ENCODE results near the gene MECP2.
"Not testable (repeated sequence)": the region's sequence is repeated elsewhere in the genome, so short reads cannot be mapped to it uniquely, and the experiment has no call there.

Gene MECP2

DNA sequence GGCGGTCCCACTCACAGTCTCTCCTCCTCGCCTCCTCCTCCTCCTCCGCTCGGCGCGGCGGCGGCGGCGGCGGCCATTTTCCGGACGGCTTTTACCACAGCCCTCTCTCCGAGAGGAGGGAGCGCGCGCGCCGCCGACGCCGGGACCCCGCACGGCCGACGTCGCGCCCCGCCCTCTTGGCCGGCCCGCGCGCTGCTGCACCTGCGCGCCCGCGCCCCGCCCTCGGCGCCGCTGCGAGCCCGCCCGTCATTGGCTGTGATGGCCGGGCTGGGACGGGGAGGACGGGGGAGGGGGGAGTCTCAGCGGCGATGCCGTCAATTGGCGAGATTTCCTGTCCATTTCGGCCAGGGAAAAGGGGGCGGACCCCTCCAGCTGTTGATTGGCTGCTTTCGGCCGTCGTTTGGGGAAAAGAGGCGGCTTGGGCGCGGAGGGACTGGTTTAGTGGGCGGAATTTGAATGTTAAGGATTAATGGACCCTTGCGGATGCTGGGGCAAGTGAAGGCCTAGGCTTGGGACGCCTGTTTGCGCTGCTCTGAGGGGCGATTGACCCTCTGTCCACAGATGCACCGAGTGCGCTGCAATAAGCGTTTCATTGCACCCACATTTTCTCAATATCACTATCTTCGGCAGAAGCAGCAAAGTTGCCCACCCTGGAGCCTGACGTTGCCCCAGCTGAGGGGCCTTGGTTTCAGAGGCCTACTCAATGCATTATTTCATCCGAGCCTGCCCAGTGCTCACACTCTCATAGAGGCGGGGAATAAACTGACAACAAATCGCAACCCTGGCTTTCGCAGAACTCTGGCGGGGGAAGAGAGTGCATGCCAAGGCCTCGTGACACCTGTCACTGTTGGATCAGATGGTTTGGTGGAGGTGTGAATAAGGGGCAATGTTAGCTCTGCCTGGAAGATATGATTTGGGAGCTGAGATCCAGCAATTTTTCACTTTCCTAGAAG, at the start of gene MECP2:
Gene MECP2 (minus strand): TSS at position 129 of the 953 bp plus-strand sequence.
- Histone ChIP-seq H3K36me3 (ENCODE audit: insufficient read depth, low read depth, low read length) (no peaks in the 10 kb centered on the region), H3K27me3 (ENCODE audit: insufficient read depth, low read length) (no peaks in the 10 kb centered on the region), H3K27ac (ENCODE audit: low read length) (peak within 1 kb of the TSS; percentile 12), H3K9ac (ENCODE audit: low read depth, low read length) (peak within 1 kb of the TSS; percentile 83), H3K9me3 (ENCODE audit: insufficient read depth, low read depth, low read length) (no peaks in the 10 kb centered on the region), H3K4me1 (ENCODE audit: insufficient read depth, low read length) (peaks cover 27% of the 10 kb centered on the region), H3K4me3 (ENCODE audit: low read length) (peak within 1 kb of the TSS; percentile 89)

DNA sequence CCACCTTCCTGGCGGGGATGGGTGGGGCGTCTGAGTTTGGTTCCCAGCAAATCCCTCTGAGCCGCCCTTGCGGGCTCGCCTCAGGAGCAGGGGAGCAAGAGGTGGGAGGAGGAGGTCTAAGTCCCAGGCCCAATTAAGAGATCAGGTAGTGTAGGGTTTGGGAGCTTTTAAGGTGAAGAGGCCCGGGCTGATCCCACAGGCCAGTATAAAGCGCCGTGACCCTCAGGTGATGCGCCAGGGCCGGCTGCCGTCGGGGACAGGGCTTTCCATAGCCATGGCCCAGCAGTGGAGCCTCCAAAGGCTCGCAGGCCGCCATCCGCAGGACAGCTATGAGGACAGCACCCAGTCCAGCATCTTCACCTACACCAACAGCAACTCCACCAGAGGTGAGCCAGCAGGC, 46.5 kb upstream of the MECP2 start, which contains the start of gene OPN1LW:
Gene OPN1LW (plus strand): TSS at position 234 of the 400 bp plus-strand sequence. CDS start 41 bp downstream, at position 275.
- not testable (repeated sequence) for H3K27me3 ChIP-seq (ENCODE audit: insufficient read depth, low read length); H3K9ac ChIP-seq (ENCODE audit: low read depth, low read length); H3K27ac ChIP-seq (ENCODE audit: low read length); H3K4me1 ChIP-seq (ENCODE audit: insufficient read depth, low read length); H3K36me3 ChIP-seq (ENCODE audit: insufficient read depth, low read depth, low read length); H3K9me3 ChIP-seq (ENCODE audit: insufficient read depth, low read depth, low read length); H3K4me3 ChIP-seq (ENCODE audit: low read length)

DNA sequence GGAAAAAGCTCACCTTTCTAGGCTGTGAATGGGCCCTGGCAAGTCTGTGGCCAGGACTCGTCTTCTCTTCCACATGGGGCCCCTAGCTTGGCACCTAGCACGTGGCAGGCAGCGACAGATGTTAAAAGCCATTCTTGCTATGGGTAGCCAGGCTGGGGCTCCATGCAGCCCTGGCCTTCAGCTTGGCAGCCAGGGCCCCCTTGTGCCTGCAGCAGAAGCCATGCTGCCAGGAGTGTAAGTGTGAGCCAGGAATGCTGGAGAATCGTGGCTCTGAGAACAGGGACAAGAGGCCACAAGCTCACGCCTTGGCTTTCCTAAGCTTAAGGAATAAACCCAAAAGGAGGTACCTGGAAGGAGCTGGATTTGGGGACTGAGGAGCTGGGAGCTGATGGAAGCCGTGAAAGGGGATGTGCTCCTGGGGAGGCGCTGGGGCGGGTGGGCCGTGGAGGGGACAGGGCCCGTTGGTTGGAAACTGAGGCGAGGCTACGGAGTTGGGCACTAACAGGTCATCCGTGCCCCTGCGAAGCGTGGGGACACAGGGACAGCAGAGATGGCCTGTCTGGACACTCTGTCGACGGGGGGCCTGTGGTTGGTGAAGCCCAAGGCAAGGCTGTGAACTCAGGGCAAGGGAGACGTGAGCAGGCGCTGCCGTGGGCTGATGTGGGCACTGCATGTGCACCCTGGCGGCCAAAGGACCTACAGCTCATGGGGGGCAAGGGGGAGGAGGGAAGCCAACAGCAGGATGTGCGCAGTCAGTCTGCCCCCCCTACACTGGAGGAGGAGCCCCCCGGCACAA, 45.6 kb upstream of the MECP2 start:
- Histone ChIP-seq H3K27ac (ENCODE audit: low read length) (no peak overlapping the region), H3K9me3 (ENCODE audit: insufficient read depth, low read depth, low read length) (no peaks in the 10 kb centered on the region), H3K9ac (ENCODE audit: low read depth, low read length) (no peak overlapping the region), H3K36me3 (ENCODE audit: insufficient read depth, low read depth, low read length) (no peaks in the 10 kb centered on the region), H3K4me3 (ENCODE audit: low read length) (no peak overlapping the region), H3K4me1 (ENCODE audit: insufficient read depth, low read length) (no peaks in the 10 kb centered on the region), H3K27me3 (ENCODE audit: insufficient read depth, low read length) (no peaks in the 10 kb centered on the region)

DNA sequence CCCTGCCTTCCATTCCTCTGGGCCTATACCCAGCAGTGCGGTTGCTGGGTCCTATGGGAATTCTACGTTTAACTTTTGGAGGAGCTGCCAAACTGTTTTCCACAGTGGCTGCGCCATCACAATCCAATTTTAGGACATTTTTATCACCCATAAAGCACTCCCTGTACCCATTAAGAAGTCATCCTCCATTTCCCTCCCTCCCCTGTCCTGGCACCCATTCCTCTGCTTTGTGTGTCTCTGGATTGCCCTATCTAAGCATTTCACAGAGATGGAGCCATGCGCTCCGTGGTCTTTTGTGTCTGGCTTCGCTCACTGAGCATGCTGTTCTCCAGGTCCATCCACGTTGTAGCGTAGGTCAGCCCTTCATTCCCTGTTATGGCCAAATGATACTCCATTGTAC, 44.9 kb upstream of the MECP2 start:
- Histone ChIP-seq H3K4me1 (ENCODE audit: insufficient read depth, low read length) (no peaks in the 10 kb centered on the region), H3K4me3 (ENCODE audit: low read length) (no peak overlapping the region), H3K36me3 (ENCODE audit: insufficient read depth, low read depth, low read length) (no peaks in the 10 kb centered on the region), H3K9me3 (ENCODE audit: insufficient read depth, low read depth, low read length) (no peaks in the 10 kb centered on the region), H3K9ac (ENCODE audit: low read depth, low read length) (no peak overlapping the region), H3K27ac (ENCODE audit: low read length) (no peak overlapping the region), H3K27me3 (ENCODE audit: insufficient read depth, low read length) (peaks cover 5% of the 10 kb centered on the region)

DNA sequence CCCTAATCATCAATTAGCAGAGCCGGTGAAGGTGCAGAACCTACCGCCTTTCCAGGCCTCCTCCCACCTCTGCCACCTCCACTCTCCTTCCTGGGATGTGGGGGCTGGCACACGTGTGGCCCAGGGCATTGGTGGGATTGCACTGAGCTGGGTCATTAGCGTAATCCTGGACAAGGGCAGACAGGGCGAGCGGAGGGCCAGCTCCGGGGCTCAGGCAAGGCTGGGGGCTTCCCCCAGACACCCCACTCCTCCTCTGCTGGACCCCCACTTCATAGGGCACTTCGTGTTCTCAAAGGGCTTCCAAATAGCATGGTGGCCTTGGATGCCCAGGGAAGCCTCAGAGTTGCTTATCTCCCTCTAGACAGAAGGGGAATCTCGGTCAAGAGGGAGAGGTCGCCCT, 43.2 kb upstream of the MECP2 start:
- H3K9ac ChIP-seq (ENCODE audit: low read depth, low read length): no peak overlapping the region
- H3K4me3 ChIP-seq (ENCODE audit: low read length): no peak overlapping the region
- H3K36me3 ChIP-seq (ENCODE audit: insufficient read depth, low read depth, low read length): no peaks in the 10 kb centered on the region
- H3K9me3 ChIP-seq (ENCODE audit: insufficient read depth, low read depth, low read length): no peaks in the 10 kb centered on the region
- no peak overlapping the region for H3K27ac ChIP-seq (ENCODE audit: low read length)
- H3K27me3 ChIP-seq (ENCODE audit: insufficient read depth, low read length): peaks cover 17% of the 10 kb centered on the region
- H3K4me1 ChIP-seq (ENCODE audit: insufficient read depth, low read length): no peaks in the 10 kb centered on the region

DNA sequence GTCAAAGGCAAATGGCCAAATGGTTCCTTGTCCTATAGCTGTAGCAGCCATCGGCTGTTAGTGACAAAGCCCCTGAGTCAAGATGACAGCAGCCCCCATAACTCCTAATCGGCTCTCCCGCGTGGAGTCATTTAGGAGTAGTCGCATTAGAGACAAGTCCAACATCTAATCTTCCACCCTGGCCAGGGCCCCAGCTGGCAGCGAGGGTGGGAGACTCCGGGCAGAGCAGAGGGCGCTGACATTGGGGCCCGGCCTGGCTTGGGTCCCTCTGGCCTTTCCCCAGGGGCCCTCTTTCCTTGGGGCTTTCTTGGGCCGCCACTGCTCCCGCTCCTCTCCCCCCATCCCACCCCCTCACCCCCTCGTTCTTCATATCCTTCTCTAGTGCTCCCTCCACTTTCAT, 42.7 kb upstream of the MECP2 start:
- Histone ChIP-seq H3K27ac (ENCODE audit: low read length) (no peak overlapping the region), H3K9me3 (ENCODE audit: insufficient read depth, low read depth, low read length) (no peaks in the 10 kb centered on the region), H3K9ac (ENCODE audit: low read depth, low read length) (no peak overlapping the region), H3K4me1 (ENCODE audit: insufficient read depth, low read length) (no peaks in the 10 kb centered on the region), H3K4me3 (ENCODE audit: low read length) (no peak overlapping the region), H3K36me3 (ENCODE audit: insufficient read depth, low read depth, low read length) (no peaks in the 10 kb centered on the region), H3K27me3 (ENCODE audit: insufficient read depth, low read length) (peaks cover 20% of the 10 kb centered on the region)

DNA sequence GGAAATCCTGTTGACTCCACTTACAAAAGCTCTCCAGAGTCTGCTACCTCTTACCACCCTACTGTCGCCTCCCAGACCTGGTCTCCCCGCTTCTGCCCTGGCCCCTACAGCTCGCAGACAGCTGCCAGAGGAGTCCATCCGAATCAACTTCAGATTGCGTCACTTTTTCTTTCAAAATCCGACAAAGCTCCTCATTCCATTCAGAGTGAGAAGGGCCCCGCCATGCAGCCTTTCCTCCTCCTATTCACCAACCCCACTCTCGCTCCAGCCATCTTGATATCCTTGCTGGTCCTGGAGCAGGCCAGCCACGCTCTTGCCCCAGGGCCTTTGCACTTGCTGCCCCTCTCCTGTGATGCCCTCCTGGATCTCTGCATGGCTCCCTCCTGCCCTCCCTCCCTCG, 41.3 kb upstream of the MECP2 start:
- no peak overlapping the region for H3K27ac ChIP-seq (ENCODE audit: low read length)
- H3K4me3 ChIP-seq (ENCODE audit: low read length): no peak overlapping the region
- peaks cover 20% of the 10 kb centered on the region for H3K27me3 ChIP-seq (ENCODE audit: insufficient read depth, low read length)
- no peak overlapping the region for H3K9ac ChIP-seq (ENCODE audit: low read depth, low read length)
- H3K9me3 ChIP-seq (ENCODE audit: insufficient read depth, low read depth, low read length): no peaks in the 10 kb centered on the region
- no peaks in the 10 kb centered on the region for H3K36me3 ChIP-seq (ENCODE audit: insufficient read depth, low read depth, low read length)
- H3K4me1 ChIP-seq (ENCODE audit: insufficient read depth, low read length): no peaks in the 10 kb centered on the region

DNA sequence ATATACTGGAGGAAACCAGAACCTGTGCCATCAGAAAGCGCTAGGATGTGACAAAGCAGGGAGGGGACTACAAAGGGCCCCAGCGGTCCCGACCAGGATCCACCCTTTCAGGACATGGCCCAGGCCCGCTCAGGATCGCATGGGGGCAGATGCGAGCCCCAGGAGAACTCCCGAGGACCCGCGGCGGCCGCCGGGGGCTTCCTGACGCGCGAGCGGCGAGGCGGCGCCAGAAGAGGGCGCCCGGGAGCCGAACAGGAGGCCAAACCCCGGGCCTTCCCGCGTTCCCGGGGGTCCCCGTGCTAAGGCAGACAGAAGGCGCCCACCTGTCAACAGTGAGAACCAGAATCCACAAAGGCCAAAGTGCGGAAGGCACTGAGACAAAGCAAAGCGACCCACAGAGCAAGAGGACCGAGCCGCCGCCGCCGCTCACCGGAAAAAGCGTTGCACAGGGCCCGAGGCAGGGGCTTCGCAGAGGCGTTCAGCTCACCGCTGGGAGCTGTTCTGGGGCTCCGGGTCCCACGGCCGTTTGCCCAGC, 39.2 kb upstream of the MECP2 start:
- Histone ChIP-seq H3K27ac (ENCODE audit: low read length) (no peak overlapping the region), H3K4me1 (ENCODE audit: insufficient read depth, low read length) (no peaks in the 10 kb centered on the region), H3K9ac (ENCODE audit: low read depth, low read length) (no peak overlapping the region; the same call in 1 of the 2 replicates), H3K27me3 (ENCODE audit: insufficient read depth, low read length) (peaks cover 20% of the 10 kb centered on the region), H3K36me3 (ENCODE audit: insufficient read depth, low read depth, low read length) (no peaks in the 10 kb centered on the region), H3K4me3 (ENCODE audit: low read length) (peak overlapping the region; percentile 30; the same call in 1 of the 2 replicates), H3K9me3 (ENCODE audit: insufficient read depth, low read depth, low read length) (no peaks in the 10 kb centered on the region)

DNA sequence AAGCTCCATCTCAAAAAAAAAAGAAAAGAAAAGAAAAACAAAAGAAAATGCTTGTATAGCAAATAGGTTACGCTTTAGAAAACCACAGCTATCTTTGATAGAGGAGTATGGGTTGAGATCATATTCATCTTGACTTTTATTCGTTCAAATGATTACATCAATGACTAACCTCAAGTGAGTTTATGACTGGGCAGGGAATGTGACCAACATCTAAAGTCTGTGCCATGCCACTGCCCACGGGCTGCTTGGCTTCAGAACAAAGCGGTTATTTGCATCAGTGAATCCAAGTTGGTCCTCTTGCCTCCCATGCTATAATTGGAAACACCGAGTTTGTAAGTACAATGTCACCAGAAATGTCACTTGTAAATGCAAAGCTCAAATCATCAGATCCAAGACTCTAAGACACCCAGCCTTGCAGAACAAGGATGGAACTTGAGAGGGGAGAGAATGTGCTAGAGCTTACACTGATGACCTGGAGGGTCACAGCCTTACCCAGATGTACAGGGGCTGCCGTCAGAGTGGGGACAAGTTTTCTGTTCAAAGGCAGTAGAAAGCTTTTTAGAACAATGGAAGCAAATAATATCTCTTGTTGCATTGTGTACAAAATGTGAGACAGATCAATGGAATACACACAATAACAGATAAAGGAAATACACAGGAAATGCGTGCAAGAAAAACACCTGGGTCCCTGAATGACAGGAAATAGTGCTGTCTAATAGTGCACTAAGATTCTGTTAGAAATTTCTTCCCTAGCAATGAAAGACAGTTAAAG, 38.1 kb upstream of the MECP2 start:
- Histone ChIP-seq H3K9me3 (ENCODE audit: insufficient read depth, low read depth, low read length) (no peaks in the 10 kb centered on the region), H3K36me3 (ENCODE audit: insufficient read depth, low read depth, low read length) (no peaks in the 10 kb centered on the region), H3K4me3 (ENCODE audit: low read length) (no peak overlapping the region), H3K27me3 (ENCODE audit: insufficient read depth, low read length) (peaks cover 20% of the 10 kb centered on the region), H3K4me1 (ENCODE audit: insufficient read depth, low read length) (no peaks in the 10 kb centered on the region), H3K27ac (ENCODE audit: low read length) (no peak overlapping the region), H3K9ac (ENCODE audit: low read depth, low read length) (no peak overlapping the region)

DNA sequence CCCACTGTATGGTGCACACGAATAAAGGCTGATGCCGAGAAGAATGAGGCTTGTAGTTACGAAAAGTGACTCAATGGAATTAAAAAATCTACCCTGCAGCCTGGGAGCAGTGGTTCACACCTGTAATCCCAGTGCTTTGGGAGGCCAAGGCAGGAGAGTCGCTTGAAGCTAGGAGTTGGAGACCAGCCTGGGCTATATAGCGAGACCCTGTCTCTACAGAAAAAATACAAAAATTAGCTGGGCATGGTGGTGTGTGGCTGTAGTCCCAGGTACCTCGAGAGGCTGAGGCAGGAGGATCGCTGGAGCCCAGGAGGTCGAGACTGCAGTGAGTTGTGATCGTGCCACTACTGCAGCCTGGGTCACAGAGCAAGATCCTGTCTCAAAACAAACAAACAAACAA, 34.8 kb upstream of the MECP2 start:
- H3K27me3 ChIP-seq (ENCODE audit: insufficient read depth, low read length): peaks cover 15% of the 10 kb centered on the region
- H3K4me3 ChIP-seq (ENCODE audit: low read length): no peak overlapping the region
- H3K4me1 ChIP-seq (ENCODE audit: insufficient read depth, low read length): no peaks in the 10 kb centered on the region

DNA sequence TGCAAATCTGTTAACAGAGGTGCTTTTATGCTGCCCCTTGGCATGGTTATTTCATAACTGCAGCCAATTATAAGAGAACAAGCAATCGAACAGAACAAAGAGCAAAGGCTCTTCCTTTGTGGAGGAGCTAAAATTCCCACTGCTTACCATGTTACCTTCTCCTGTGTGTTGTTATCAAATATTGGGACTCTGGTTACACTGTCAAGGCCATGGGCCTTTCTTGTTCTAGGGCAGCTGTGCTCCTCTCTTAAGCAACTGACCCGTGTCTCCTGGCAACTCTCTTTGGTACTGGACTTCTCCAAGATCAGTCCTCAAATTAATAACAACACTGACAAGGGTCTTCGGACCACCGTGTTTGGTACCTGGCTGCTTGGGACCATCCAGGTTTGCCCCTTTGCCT, 34.4 kb upstream of the MECP2 start:
- Histone ChIP-seq H3K36me3 (ENCODE audit: insufficient read depth, low read depth, low read length) (no peaks in the 10 kb centered on the region), H3K9me3 (ENCODE audit: insufficient read depth, low read depth, low read length) (no peaks in the 10 kb centered on the region), H3K4me1 (ENCODE audit: insufficient read depth, low read length) (no peaks in the 10 kb centered on the region), H3K27me3 (ENCODE audit: insufficient read depth, low read length) (peaks cover 10% of the 10 kb centered on the region; the same call in 1 of the 2 replicates), H3K4me3 (ENCODE audit: low read length) (no peak overlapping the region), H3K27ac (ENCODE audit: low read length) (no peak overlapping the region), H3K9ac (ENCODE audit: low read depth, low read length) (no peak overlapping the region)

More for the DNA sequence above, 34.8 kb upstream of the MECP2 start:
- no peaks in the 10 kb centered on the region for H3K36me3 ChIP-seq (ENCODE audit: insufficient read depth, low read depth, low read length)
- H3K9ac ChIP-seq (ENCODE audit: low read depth, low read length): no peak overlapping the region
- H3K9me3 ChIP-seq (ENCODE audit: insufficient read depth, low read depth, low read length): no peaks in the 10 kb centered on the region
- H3K27ac ChIP-seq (ENCODE audit: low read length): no peak overlapping the region

Measured in iPS-20b (cell line).